ENCODE data around the gene CRADD. TPM values are rescaled to one million over a fixed set of nuclear protein-coding genes. Genes with fewer than 3 reads are reported as not detected.
A peak's percentile ranks its signal among the peaks of the same experiment; 100 is the strongest.

Gene CRADD
- total RNA-seq, 2 experiments from 2014 or later = 7.0 to 11.3 TPM

GRCh38 chr12:93875157-93875556 is 198.0 kb downstream of the CRADD start:
- no peak for ATAC-seq
- Mint-ChIP-seq H3K4me1 (ENCODE audit: low read depth) (no peaks in the 10 kb centered on the region), H3K9me3 (peaks cover 41% of the 10 kb centered on the region), H3K27me3 (no peaks in the 10 kb centered on the region), H3K36me3 (ENCODE audit: low read depth) (peaks cover 5% of the 10 kb centered on the region), H3K4me3 (no peak overlapping the region), H3K27ac (no peak overlapping the region)
- ChIA-PET POLR2A (no interaction called here), CTCF (interaction anchor here (0.7 kb wide), 1 partner anchor 227 kb away, joined by 3 read pairs; no protein-coding TSS in a partner anchor)
- intact Hi-C loops (cut with micrococcal nuclease) = no loop called here
- no peak for TF ChIP-seq CTCF (IDR thresholded peaks at IDR 0.05)
- no peak for DNase-seq

- ChIA-PET POLR2A (no interaction called here), CTCF (no interaction called here)
- Mint-ChIP-seq H3K27me3 (no peaks in the 10 kb centered on the region), H3K4me1 (ENCODE audit: low read depth) (peaks cover 3% of the 10 kb centered on the region), H3K9me3 (peaks cover 40% of the 10 kb centered on the region), H3K36me3 (ENCODE audit: low read depth) (peaks cover 5% of the 10 kb centered on the region), H3K4me3 (no peak overlapping the region), H3K27ac (no peak overlapping the region)
- TF ChIP-seq CTCF (IDR thresholded peaks at IDR 0.05) = no peak
- intact Hi-C loops (cut with micrococcal nuclease) = no loop called here
- ATAC-seq (no peak), DNase-seq (no peak)
These were observed 199.2 kb downstream of the CRADD start for GRCh38 chr12:93876360-93876759.

- Mint-ChIP-seq H3K36me3 (ENCODE audit: low read depth) (peaks cover 5% of the 10 kb centered on the region), H3K27me3 (no peaks in the 10 kb centered on the region), H3K4me1 (ENCODE audit: low read depth) (peaks cover 3% of the 10 kb centered on the region), H3K9me3 (peaks cover 30% of the 10 kb centered on the region), H3K4me3 (no peak overlapping the region), H3K27ac (no peak overlapping the region)
- DNase-seq (no peak), ATAC-seq (no peak)
- TF ChIP-seq CTCF (IDR thresholded peaks at IDR 0.05) = no peak
- intact Hi-C loops (cut with micrococcal nuclease) = no loop called here
- CTCF ChIA-PET = no interaction called here
- POLR2A ChIA-PET = no interaction called here
These were observed 200.3 kb downstream of the CRADD start for GRCh38 chr12:93877446-93877845.

GRCh38 chr12:93879476-93880421 is 202.6 kb downstream of the CRADD start:
- Mint-ChIP-seq H3K4me3 (no peak overlapping the region), H3K27ac (no peak overlapping the region), H3K4me1 (ENCODE audit: low read depth) (peaks cover 3% of the 10 kb centered on the region), H3K36me3 (ENCODE audit: low read depth) (no peaks in the 10 kb centered on the region), H3K27me3 (no peaks in the 10 kb centered on the region), H3K9me3 (peaks cover 15% of the 10 kb centered on the region)
- no peak for TF ChIP-seq CTCF (IDR thresholded peaks at IDR 0.05)
- intact Hi-C loops (cut with micrococcal nuclease) = no loop called here
- no peak for ATAC-seq
- POLR2A ChIA-PET = no interaction called here
- no peak for DNase-seq
- CTCF ChIA-PET = interaction anchor here (1.0 to 2.1 kb wide), 3 partner anchors 141 to 221 kb away, joined by 3 to 4 read pairs (median 3); no protein-coding TSS in a partner anchor

- H3K4me3 Mint-ChIP-seq = no peak overlapping the region
- no peak for TF ChIP-seq CTCF (IDR thresholded peaks at IDR 0.05)
These were observed 203.8 kb downstream of the CRADD start for GRCh38 chr12:93880853-93881522.

More at GRCh38 chr12:93880853-93881522, 203.8 kb downstream of the CRADD start:
- DNase-seq = no peak
- peak; percentile 45 for ATAC-seq
- Mint-ChIP-seq H3K9me3 (peaks cover 8% of the 10 kb centered on the region), H3K27ac (no peak overlapping the region), H3K4me1 (ENCODE audit: low read depth) (peaks cover 3% of the 10 kb centered on the region), H3K36me3 (ENCODE audit: low read depth) (no peaks in the 10 kb centered on the region), H3K27me3 (no peaks in the 10 kb centered on the region)
- CTCF ChIA-PET = interaction anchor here (1.4 to 2.1 kb wide), 2 partner anchors 140 to 220 kb away, joined by 3 to 4 read pairs; no protein-coding TSS in a partner anchor
- intact Hi-C loops (cut with micrococcal nuclease) = no loop called here
- POLR2A ChIA-PET = no interaction called here
